HCT116 (cell line): Measurements from ENCODE around the gene PCARE. TPM values are rescaled to one million over a fixed set of nuclear protein-coding genes. Genes with fewer than 3 reads are reported as not detected.

Source experiments
- ATAC-seq: fragments of 200-7000 bp; cut with Tn5 transposase; 2 replicates; pipeline ENCODE4 v1.9.1; 2020; ENCODE audit warnings: mild to moderate bottlenecking, moderate library complexity
- BruUV-seq: library from RNA; stranded (reverse); fragments of 400-500 nt; replicated peaks from 2 replicates; lab custom pipeline; 2021; lab: Mats Ljungman, UMichigan
- CTCF ChIA-PET: fragments of 300-600 bp; sonication (Branson Sonifier 250); formaldehyde crosslinking; loops from one replicate; lab custom pipeline; 2021; ENCODE audit warnings: antibody characterized with exemption; lab: Charles Lee
- POLR2A ChIA-PET: fragments of 300-600, 350-600 bp; sonication (Branson Sonifier 250); formaldehyde crosslinking; loops from one replicate; lab custom pipeline; 2021; ENCODE audit warnings: antibody characterized with exemption; lab: Charles Lee
- RAD21 ChIA-PET, 2 experiments: fragments of 300-600 bp; sonication (Branson Sonifier 250); formaldehyde crosslinking; loops; one replicate each; lab custom pipeline; 2023; ENCODE audit warnings: low total read pairs in 2 of 2; ENCODE audit not compliant: uncharacterized antibody in 2 of 2, unreplicated experiment in 2 of 2, low non-redundant PET in 1 of 2; lab: Charles Lee
- DNase-seq: peaks from one replicate; pipeline ENCODE4 v3.0.0-alpha.2; 2010; ENCODE audit warnings: low read depth, low spot score
- H2AFZ ChIP-seq: fragments of 200-600 bp; shearing (Covaris generic), sonication (generic); 2 replicates; pipeline ENCODE4 v1.6.1; 2017; ENCODE audit warnings: low read depth, mixed run types, mixed read lengths, antibody characterized with exemption, low read length; ENCODE audit not compliant: poor library complexity, severe bottlenecking
- H3K27ac ChIP-seq: 2 replicates; pipeline ENCODE4 v1.5.1; 2012; ENCODE audit warnings: low read depth, low read length
- H3K27me3 ChIP-seq: fragments of 200-600 bp; sonication (generic); 2 replicates; pipeline ENCODE4 v1.6.1; 2016; ENCODE audit warnings: mixed run types, low read length, mixed read lengths; ENCODE audit not compliant: insufficient read depth
- H3K36me3 ChIP-seq, 2 experiments: fragments of 200-500 bp in 1 of 2; fragments of 200-600 bp in 1 of 2; sonication (Bioruptor generic) in 1 of 2; sonication (generic) in 1 of 2; 2 replicates each; pipeline versions ENCODE4 v1.5.1 to v1.6.1; 2014 to 2016; ENCODE audit warnings: low read length in 2 of 2, inconsistent platforms in 1 of 2, mixed read lengths in 1 of 2, mixed run types in 1 of 2; ENCODE audit not compliant: insufficient read depth in 2 of 2, control insufficient read depth in 1 of 2
- H3K4me1 ChIP-seq, 2 experiments: fragments of 200-600 bp in 1 of 2; sonication (generic) in 1 of 2; 2 replicates each; pipeline versions ENCODE4 v1.5.1 to v1.6.1; 2012 to 2017; ENCODE audit warnings: low read length in 2 of 2, inconsistent platforms in 1 of 2, mild to moderate bottlenecking in 1 of 2, mixed read lengths in 1 of 2, mixed run types in 1 of 2, moderate library complexity in 1 of 2; ENCODE audit not compliant: insufficient read depth in 2 of 2, control insufficient read depth in 1 of 2
- H3K4me2 ChIP-seq: fragments of 200-600 bp; sonication (generic); 2 replicates; pipeline ENCODE4 v1.6.1; 2017; ENCODE audit warnings: mixed run types, low read length, mixed read lengths
- H3K4me3 ChIP-seq, 2 experiments: fragments of 200-600 bp in 1 of 2; sonication (generic) in 1 of 2; replicated peaks in 1 of 2; 2 replicates each; pipeline ENCODE4 v1.5.1; 2011 to 2016; ENCODE audit warnings: low read length in 2 of 2, control low read depth in 1 of 2, low read depth in 1 of 2, mild to moderate bottlenecking in 1 of 2, mixed read lengths in 1 of 2, mixed run types in 1 of 2
- H3K79me2 ChIP-seq: fragments of 200-600 bp; sonication (generic); 2 replicates; pipeline ENCODE4 v1.6.1; 2017; ENCODE audit warnings: mild to moderate bottlenecking, mixed run types, low read length, moderate library complexity, mixed read lengths; ENCODE audit not compliant: insufficient read depth
- H3K9ac ChIP-seq: fragments of 200-600 bp; sonication (generic); 2 replicates; pipeline ENCODE4 v1.6.1; 2016; ENCODE audit warnings: low read length, mixed read lengths
- H3K9me2 ChIP-seq: fragments of 200-600 bp; sonication (generic), shearing (Covaris generic); 2 replicates; pipeline ENCODE4 v1.6.1; 2017; ENCODE audit warnings: mixed run types, mild to moderate bottlenecking, moderate library complexity; ENCODE audit not compliant: insufficient read depth
- H3K9me3 ChIP-seq, 2 experiments: fragments of 200-500 bp in 1 of 2; fragments of 200-600 bp in 1 of 2; sonication (Bioruptor generic) in 1 of 2; sonication (generic) in 1 of 2; 2 replicates each; pipeline ENCODE4 v1.6.1; 2014 to 2017; ENCODE audit warnings: low read length in 2 of 2, mixed read lengths in 2 of 2, inconsistent platforms in 1 of 2, low read depth in 1 of 2, mild to moderate bottlenecking in 1 of 2, mixed run types in 1 of 2, moderate library complexity in 1 of 2; ENCODE audit not compliant: control insufficient read depth in 1 of 2, insufficient read depth in 1 of 2
- H4K20me1 ChIP-seq: fragments of 200-600 bp; sonication (generic), shearing (Covaris generic); 2 replicates; pipeline ENCODE4 v1.6.1; 2017; ENCODE audit warnings: mixed run types, mild to moderate bottlenecking, moderate library complexity; ENCODE audit not compliant: insufficient read depth
- ATF3 ChIP-seq: IDR thresholded peaks from 2 replicates; pipeline ENCODE4 v1.6.1; 2012
- CTCF ChIP-seq, 3 experiments: fragments of 200-600 bp in 1 of 3; sonication (generic) in 1 of 3; IDR thresholded peaks in 2 of 3; conservative IDR thresholded peaks in 1 of 3; 2 replicates each; pipeline ENCODE4 v1.5.1; 2012 to 2017; ENCODE audit warnings: low read depth in 2 of 3, low read length in 2 of 3, antibody characterized with exemption in 1 of 3, borderline replicate concordance in 1 of 3, control low read depth in 1 of 3, mild to moderate bottlenecking in 1 of 3, mixed read lengths in 1 of 3, mixed run types in 1 of 3, moderate library complexity in 1 of 3; ENCODE audit not compliant: insufficient read depth in 1 of 3
- EGR1 ChIP-seq: IDR thresholded peaks from 2 replicates; pipeline ENCODE4 v1.6.1; 2012; ENCODE audit warnings: low read depth
- ELF1 ChIP-seq: IDR thresholded peaks from 2 replicates; pipeline ENCODE4 v1.6.1; 2012; ENCODE audit warnings: low read depth, borderline replicate concordance
- EZH2 ChIP-seq: fragments of 200-600 bp; sonication (generic); IDR thresholded peaks from 2 replicates; pipeline ENCODE4 v1.6.1; 2017; ENCODE audit warnings: antibody characterized with exemption, mixed run types
- EZH2phosphoT487 ChIP-seq: fragments of 200-600 bp; IDR thresholded peaks from 2 replicates; pipeline ENCODE4 v1.6.1; 2018; ENCODE audit warnings: antibody characterized with exemption, borderline replicate concordance
- POLR2A ChIP-seq: IDR thresholded peaks from 2 replicates; pipeline ENCODE4 v1.7.0; 2011; ENCODE audit warnings: borderline replicate concordance; ENCODE audit not compliant: insufficient read depth, insufficient read length; ENCODE audit errors: extremely low read depth
- REST ChIP-seq: IDR thresholded peaks from 2 replicates; pipeline ENCODE4 v1.6.1; 2012; ENCODE audit warnings: low read depth
- ZFX ChIP-seq: fragments of 450-650 bp; IDR thresholded peaks from 2 replicates; pipeline ENCODE4 v1.6.1; 2017
- ZNF274 ChIP-seq: fragments of 200-500 bp; sonication (Bioruptor generic); IDR thresholded peaks from 2 replicates; pipeline ENCODE4 v1.6.1; 2014; ENCODE audit warnings: mild to moderate bottlenecking, low read depth, low read length, inconsistent platforms
- intact Hi-C: fragments of 100-400 bp; cut with micrococcal nuclease; formaldehyde crosslinking; loops from 2 replicates; pipeline ENCODE4 v1.10.0; 2022
- total RNA-seq: library from RNA; stranded (reverse); gene quantifications from one replicate; pipeline ENCODE4 v1.2.1, GENCODE V29; 2021; ENCODE audit not compliant: unreplicated experiment

PCARE gene
- total RNA-seq, 1 experiment from 2014 or later: not detected

DNA sequence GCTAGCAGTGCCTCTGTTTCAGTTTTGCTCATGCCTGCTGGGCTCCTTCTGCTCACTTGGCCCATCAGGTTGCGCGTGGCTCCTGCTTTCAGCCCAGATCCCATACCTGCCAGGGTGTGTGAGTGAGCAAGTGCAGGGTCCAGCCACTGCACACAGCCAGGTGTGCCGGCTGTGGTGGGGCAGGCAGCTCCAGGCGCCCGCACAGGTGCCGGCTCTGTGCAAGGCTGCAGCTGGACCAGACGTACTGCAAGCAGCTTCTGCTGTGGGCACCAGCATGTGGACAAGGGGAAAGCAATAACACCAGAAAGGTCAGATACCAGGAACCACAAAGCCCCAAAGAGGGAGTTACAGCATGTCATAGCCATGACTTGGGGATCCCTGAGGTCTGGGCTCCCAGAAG, 5.6 kb upstream of the PCARE start (continued):
- TF ChIP-seq CTCF (IDR thresholded peaks at IDR 0.05 in 2 of 3, conservative IDR thresholded peaks at IDR 0.05 in 1 of 3; ENCODE audit: borderline replicate concordance in 1 of 3, insufficient read depth in 1 of 3, low read depth in 2 of 3, low read length in 2 of 3) (no peak), EGR1 (no peak), EZH2 (no peak), EZH2phosphoT487 (no peak)
- TF ChIP-seq, all 23 proteins: peak for 0

- Histone ChIP-seq H3K4me2 (no peak overlapping the region), H3K9ac (no peak overlapping the region), H3K4me3 (no peak overlapping the region), H3K4me1 (no peaks in the 10 kb centered on the region), H4K20me1 (no peaks in the 10 kb centered on the region), H3K27me3 (no peaks in the 10 kb centered on the region), H2AFZ (no peak overlapping the region), H3K36me3 (no peaks in the 10 kb centered on the region), H3K79me2 (no peaks in the 10 kb centered on the region), H3K9me3 (peaks cover 0 to 8% of the 10 kb centered on the region in 2 experiments; a peak in 3 of 4 replicates), H3K27ac (no peak overlapping the region), H3K9me2 (no peaks in the 10 kb centered on the region)
- intact Hi-C loops: no loop called here
- BruUV-seq: no TSS peak
- ATAC-seq: no peak
- RAD21 ChIA-PET: no interaction called here
- POLR2A ChIA-PET: no interaction called here
- DNase-seq: no peak
- CTCF ChIA-PET: no interaction called here
- TF ChIP-seq ELF1 (no peak), REST (no peak), ZFX (no peak), CTCF (IDR thresholded peaks at IDR 0.05 in 2 of 3, conservative IDR thresholded peaks at IDR 0.05 in 1 of 3; ENCODE audit: borderline replicate concordance in 1 of 3, insufficient read depth in 1 of 3, low read depth in 2 of 3, low read length in 2 of 3) (no peak), ZNF274 (no peak), POLR2A (no peak), ATF3 (no peak)
- TF ChIP-seq, all 23 proteins: peak for 0
Observed at GRCh38 chr2:29075894-29076705, 1.8 kb upstream of the PCARE start.
